IPS-18c (cell line): ENCODE measurements around the gene PTK6.

Experiments
- H3K4me3 ChIP-seq: 2 replicates; pipeline ENCODE4 v1.7.0; 2013; ENCODE audit warnings: low read depth, mild to moderate bottlenecking, low read length, moderate library complexity; ENCODE audit not compliant: insufficient read depth
- H3K9me3 ChIP-seq: one replicate; pipeline ENCODE4 v1.6.1; 2013; ENCODE audit warnings: mild to moderate bottlenecking, low read length, moderate library complexity; ENCODE audit not compliant: control insufficient read depth, insufficient read depth

The PTK6 gene

DNA sequence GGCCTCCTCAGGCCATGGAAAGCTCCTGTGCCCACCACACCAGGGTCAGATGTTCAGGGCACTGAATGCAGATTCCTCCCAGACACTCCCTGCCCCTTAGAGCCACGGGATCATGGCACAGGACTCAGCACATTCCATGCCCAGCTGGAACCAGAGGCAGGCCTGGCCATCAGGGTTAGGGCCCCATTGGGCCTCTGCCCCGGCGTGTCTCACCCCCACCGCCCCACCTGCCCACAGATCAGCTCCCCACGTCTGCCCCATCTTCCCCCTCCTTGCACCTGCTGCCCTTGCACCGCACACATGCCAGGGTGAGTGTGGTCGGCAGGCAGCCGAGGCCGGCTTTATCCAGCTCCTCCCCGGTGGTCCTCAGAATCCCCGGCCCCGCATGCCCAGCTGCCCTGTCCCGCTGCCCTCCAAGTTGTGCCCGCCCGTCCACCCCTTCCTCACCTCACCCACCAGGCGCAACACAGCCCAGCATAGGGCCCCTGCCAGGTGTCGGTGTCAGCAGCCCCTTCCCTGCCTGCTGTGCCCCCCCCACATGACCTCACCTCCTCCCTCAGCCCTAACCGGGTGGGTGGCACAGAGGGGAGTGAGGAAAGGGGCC is 12.6 kb upstream of the PTK6 start:
- Histone ChIP-seq H3K9me3 (no peaks in the 10 kb centered on the region), H3K4me3 (no peak overlapping the region)

DNA sequence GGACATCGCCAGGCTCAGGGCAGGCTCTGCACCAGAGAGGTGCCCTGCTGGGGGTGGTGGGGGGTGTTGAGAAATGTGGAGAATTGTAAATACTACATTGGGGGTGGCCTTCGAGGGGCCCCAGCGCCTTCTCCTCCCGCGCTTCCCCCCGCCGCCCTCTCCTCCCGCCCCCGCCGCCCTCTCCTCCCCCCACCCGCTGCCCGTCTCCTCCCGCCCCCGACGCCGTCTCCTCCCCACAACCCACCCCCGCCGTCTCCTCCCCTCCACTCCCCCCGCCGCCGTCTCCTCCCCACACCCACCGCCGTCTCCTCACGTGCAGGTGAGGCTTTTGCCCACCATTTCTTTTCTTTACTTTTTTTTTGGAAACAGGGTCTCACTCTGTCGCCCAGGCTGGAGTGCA is 11.8 kb upstream of the PTK6 start:
- Histone ChIP-seq H3K9me3 (no peaks in the 10 kb centered on the region), H3K4me3 (no peak overlapping the region)

DNA sequence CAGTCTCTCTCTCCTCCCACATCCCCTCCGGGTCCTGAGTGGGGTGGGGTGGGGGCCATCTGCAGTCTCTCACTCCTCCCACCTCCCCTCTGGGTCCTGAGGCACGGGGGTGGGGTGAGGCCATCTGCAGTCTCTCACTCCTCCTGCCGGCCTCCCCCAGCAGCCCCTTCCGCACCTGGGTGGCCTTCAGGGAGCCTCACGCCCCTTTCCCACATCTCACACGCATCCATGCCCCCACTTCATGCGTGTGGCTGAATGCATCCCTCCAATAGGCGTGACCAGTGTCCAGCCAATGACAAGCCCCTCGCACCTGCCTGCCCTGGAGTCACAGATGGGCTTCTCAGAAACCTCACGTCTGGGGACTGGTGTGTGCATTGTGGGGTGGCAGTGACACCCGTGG is 11.4 kb upstream of the PTK6 start:
- H3K4me3 ChIP-seq: no peak overlapping the region
- H3K9me3 ChIP-seq: no peaks in the 10 kb centered on the region

DNA sequence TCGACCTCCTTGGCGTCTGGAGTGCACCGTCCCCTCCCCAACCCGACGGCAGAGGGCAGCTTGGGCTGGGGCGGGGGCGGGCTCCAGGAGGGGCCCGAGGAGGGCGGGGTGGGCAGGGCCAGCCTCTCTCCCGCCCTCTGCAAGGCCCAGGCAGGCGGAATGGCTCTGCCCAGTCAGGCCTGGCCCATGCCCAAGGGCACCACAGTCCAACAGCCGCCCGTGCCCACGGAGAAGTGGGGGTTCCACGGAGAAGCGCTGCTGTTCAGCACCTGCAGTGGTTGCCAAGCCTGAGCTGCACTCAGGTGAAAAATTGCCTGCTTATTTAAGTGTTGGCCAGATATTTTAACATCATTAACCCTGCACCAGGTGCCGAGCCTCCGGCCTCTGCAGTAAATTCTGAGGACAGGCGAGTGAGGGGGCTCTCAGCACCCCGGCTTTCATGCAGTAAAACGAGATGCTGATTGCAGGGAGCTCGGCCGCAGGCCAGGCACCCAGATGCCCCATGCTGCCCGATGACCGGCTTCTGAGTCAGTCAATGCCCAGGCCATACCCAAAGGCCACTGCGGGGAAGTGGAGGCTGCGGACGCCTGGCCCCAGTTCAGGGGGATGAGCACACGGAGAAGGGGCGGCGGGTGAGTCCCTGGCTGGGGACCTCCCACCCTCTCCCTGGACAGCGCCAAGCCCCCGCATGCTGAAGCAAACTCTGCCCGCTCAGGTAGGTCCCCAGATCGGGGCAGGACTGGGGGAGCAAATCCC is 10.7 kb upstream of the PTK6 start, which contains the start of gene SRMS:
SRMS (minus strand) TSS at position 25 of the 756 bp plus-strand sequence. CDS start 286 bp downstream, outside the sequence.
- no peak within 1 kb of the TSS for H3K4me3 ChIP-seq
- H3K9me3 ChIP-seq: no peaks in the 10 kb centered on the region

DNA sequence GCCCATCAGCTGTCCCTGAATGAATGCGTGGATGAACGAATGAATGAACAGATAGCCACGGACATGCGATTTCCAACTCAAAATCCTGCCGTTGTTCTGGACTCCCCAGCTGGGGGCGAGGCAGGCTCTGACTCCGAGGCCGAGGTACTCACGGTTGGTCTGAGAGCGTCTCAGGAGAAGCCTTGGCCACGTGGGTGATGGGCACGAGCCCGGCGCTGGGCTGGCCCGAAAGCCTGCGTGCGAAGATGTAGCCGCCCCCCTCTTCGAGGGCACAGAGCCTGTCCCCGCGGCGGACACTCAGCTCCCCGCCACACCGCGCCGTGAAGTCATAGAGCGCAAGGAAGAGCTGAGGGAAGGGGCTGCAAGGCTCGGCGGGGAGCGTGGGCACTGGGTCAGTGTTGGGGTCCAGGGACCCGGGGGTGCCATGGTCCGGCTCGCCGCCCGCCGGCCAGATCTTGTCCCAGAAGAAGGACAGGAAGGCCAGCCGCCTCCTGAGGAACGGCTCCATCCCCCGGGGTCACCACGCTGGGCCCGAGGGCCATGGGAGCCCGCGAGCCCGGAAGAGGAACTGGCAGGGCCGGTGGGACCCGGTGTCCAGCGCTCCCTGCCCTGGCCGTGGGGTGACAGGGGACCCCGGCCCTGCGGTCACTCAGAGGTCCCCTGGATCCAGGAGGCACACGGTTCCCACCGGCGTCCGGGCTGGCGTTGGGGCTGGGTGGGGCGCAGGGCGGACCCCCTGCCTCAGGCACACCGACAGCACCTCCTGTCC is 10.0 kb upstream of the PTK6 start:
- no peaks in the 10 kb centered on the region for H3K9me3 ChIP-seq
- H3K4me3 ChIP-seq: no peak overlapping the region

DNA sequence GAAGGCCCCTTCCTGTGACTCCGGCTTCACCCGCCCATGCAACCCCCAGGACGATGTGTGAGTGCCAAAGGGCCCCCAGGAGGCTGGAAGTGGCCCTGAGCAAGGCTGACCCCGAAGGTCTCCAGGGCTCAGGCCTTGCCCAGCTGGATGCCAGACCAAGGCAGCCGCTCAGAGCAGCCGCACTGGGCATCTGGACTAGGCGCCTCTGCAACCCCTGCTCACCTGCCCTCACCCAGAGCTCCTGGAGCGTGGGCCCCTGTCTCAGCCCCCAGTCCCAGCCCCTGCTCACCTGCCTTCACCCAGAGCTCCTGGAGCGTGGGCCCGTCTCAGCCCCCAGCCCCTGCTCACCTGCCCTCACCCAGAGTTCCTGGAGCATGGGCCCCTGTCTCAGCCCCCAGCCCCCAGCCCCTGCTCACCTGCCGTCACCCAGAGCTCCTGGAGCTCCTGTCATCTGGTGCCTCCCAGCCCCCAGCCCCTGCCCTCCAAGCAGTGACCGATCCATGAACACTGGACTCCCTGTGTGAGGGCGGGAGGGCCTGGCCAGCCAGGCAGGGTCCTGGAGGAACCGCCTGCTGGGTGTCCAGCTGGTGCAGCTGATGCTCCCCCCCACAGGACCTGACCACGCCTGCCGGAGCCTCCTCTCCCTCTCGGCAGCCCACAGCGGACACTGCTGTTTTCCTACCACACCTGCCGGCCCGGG is 9.2 kb upstream of the PTK6 start:
- H3K9me3 ChIP-seq: no peaks in the 10 kb centered on the region
- no peak overlapping the region for H3K4me3 ChIP-seq

DNA sequence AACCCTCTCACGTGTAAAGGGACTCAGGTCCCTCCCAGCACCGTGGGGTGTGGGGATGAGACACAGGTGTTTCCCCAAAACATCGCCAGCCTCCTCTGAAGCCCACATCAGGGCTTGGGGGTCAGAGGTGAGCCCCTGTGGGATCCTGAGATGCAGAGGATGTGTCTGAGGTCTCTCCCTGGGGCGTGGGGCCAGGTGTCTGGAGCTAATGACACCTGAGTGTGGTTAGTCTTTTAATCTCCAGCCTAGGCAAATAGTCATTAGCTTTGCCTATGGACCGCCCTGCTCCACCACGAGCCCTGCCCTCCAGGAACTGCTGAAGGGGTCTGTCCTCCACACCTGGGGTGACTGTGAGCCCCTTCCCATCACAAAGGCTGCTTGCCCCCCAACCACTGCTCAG is 8.6 kb upstream of the PTK6 start:
- H3K9me3 ChIP-seq: no peaks in the 10 kb centered on the region
- no peak overlapping the region for H3K4me3 ChIP-seq

DNA sequence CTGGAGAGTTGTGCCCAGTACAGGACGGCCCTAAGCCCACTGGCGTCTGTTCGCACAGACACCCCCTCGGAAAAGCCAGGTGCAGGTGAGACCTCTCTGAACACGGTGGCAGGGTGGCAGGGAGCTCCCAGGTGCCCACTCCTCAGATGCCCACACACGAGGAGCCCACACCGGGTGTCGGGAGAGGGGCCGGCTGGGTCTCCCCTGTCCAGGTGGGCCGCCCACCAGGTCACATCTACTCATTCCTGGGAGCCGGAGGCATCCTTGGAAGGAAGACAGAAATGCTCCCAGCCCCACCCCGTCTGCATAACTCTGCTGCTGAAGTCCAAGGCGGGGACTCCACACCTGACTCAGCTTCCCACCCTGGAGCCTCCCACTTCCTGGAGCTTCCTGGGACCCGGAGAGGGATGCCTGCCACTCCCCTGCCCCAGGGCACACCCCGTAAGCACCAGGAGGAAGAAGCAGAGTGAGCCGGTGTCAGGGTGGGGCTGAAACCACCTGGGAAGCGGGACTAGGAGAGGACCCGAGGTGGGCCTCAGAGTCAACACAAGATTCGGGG is 7.9 kb upstream of the PTK6 start:
- Histone ChIP-seq H3K9me3 (no peaks in the 10 kb centered on the region), H3K4me3 (no peak overlapping the region)

DNA sequence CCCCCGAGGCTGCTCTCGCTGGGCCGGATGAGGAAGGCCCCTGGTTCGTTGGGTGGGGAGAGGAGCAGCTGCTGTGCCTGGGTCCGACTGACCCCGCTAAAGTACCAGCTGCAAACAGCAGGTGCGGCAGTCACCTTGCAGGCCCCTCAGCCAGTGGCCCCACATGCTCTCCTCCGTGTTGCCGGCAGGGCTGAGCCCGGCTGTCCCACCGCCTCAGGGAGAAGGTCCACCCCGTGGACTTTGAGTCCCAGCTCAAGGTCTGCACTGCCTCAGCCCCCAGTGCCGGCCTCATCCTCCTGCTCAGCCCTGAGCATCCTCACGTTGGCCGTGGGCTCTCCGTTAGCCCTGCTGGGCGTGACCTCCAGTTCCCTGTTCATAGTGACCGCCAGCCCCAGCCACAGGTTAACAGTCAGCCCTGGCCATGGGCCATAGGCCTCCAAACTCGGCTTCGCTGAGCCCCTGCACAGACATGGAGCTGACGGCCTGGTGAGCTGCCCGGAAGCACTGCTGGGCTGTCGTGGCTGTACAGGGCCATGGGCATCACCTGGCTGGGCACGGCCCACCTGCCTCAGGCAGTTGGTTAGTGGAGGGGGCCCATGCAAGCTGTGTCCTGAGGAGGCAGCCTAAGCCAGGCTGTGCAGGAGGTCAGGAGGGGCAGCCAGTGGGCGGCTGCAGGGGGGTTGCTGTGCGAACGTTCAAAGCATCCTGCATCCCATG is 7.2 kb upstream of the PTK6 start:
- Histone ChIP-seq H3K9me3 (no peaks in the 10 kb centered on the region), H3K4me3 (no peak overlapping the region)

DNA sequence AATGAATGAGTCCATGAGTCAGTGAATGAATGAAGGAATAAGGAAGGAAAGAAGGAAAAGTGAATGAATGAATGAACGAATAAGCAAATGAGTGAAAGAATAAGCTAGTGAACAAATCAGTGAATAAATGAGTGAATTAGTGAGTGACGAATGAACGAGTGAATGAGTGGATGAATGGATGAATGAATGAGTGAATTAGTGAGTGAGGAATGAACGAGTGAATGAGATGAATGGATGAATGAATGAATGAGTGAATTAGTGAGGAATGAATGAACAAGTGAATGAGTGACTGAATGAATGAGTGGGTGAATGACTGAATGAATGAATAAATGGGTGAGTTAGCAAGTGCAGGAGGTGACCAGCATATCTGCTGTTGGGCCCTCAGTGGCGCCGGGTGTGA is 6.6 kb upstream of the PTK6 start:
- no peaks in the 10 kb centered on the region for H3K9me3 ChIP-seq
- H3K4me3 ChIP-seq: no peak overlapping the region

DNA sequence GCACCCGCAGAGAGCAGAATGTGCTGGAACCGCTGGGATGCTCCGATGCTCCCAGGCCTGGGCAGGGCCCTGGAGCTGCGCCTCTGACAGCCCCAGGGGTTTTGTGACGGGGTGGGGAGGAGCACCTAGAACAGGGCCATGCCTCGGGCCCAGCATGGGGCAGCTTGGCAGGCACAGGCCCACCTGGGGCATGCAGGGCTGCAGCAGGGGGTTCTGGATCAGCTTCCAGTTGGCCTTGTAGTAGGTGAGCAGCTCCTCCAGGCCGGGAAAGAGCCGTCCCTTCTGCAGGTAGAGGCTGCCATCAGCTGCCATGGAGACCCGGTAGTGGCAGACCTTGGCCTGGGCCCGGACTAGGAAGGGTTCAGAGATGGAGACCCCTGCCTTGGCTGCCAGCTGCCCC is 6.0 kb upstream of the PTK6 start:
- Histone ChIP-seq H3K9me3 (no peaks in the 10 kb centered on the region), H3K4me3 (no peak overlapping the region)

DNA sequence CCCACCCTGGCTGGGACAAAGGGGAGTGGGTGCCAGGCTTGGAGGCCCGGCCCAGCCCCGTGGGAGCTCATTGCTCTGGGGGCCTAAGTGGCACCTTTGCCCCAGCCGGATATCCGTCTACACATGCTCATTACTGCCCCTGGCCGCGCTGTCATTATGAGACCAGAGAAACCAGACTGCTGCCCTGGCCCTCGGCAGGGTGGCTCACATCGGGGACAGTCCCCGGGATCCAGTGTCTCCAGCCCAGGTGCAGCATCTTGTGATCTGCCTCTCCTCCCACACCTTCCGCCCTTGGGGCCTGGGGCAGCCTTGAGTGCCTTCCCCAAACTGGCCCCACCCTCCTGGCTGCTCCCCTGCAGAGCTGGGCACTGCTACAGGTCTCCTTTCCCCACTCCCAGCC is 5.5 kb upstream of the PTK6 start:
- Histone ChIP-seq H3K4me3 (no peak overlapping the region), H3K9me3 (no peaks in the 10 kb centered on the region)

DNA sequence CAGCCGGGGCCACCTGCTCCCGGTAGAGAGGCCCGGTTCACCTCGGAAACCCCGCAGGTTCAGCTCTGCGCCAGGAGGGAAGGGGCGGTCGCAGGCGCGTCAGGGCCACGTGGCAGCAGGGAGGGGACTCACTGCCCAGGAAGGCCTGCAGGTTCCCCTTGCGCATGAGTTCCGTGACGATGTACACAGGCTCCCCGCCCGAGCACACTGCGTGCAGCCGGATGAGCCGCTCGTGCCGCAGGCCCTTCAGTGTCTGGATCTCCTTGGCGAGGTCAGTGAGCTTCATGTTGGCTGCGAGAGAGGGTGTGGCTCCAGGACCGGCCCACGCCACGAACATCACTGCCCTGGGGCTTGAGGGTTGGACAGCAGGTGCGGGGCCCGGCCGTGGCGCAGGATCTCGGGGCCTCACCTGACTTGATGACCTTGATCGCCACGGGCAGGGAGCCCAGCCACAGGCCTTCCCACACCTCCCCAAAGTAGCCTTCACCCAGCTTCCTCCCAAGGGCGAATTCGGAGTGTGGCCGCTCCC is 4.9 kb upstream of the PTK6 start:
- Histone ChIP-seq H3K4me3 (no peak overlapping the region), H3K9me3 (no peaks in the 10 kb centered on the region)

DNA sequence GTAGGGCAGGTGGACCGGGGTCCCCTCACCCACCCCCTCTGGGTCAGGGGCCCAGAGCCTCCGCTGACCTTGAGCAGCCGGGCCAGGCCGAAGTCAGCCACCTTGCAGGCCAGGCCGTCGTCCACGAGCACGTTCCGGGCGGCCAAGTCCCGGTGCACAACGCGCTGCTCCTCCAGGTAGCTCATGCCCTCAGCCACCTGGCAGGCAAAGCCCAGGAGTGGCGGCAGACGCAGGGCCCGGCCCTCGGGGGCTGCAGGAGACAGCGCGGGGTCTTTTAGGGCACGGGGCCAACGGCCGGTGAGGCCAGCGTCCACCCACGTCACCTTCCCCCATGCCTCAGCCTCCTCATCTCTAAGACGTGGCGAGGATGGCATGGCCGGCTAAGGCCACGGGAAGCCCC is 4.2 kb upstream of the PTK6 start:
- Histone ChIP-seq H3K4me3 (no peak overlapping the region), H3K9me3 (no peaks in the 10 kb centered on the region)

DNA sequence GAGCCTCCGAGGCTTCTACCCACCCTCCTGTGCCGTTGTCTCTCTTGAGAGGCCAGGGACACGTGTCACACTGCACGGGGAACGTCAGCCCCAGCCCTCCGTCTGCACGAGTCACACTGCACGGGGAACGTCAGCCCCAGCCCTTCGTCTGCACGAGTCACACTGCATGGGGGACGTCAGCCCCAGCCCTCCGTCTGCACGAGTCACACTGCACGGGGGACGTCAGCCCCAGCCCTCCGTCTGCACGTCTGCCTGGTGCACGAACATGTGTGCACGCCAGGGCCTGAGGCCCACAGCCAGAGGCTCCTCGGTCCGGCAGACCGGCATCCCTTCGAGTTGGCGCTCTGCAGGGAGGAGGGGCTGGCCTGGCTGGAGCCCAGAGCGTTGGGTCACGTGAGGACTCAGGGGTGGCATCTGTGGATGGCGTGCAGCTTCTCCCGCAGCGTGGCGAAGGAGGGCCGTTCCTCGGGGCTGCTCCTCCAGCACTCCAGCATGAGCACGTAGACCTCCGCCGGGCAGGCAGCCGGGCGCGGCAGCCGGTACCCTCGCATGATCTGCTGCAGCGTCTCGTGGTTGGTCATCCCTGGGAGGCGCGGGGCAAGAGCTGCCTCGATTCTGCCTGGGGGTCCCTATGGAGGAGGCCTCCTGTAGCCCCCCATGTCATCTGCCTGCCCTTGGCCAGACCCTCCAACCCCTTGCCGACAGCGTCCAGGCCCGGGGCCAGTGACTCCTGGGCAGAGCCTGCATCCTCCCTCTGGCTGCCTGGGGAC is 3.4 kb upstream of the PTK6 start:
- H3K4me3 ChIP-seq: no peak overlapping the region
- H3K9me3 ChIP-seq: no peaks in the 10 kb centered on the region
